ENCODE results near the gene CABP5. TPM values are rescaled to one million over a fixed set of nuclear protein-coding genes. Genes with fewer than 3 reads are reported as not detected.

Gene CABP5
- total RNA-seq: not detected in 2 replicates

DNA sequence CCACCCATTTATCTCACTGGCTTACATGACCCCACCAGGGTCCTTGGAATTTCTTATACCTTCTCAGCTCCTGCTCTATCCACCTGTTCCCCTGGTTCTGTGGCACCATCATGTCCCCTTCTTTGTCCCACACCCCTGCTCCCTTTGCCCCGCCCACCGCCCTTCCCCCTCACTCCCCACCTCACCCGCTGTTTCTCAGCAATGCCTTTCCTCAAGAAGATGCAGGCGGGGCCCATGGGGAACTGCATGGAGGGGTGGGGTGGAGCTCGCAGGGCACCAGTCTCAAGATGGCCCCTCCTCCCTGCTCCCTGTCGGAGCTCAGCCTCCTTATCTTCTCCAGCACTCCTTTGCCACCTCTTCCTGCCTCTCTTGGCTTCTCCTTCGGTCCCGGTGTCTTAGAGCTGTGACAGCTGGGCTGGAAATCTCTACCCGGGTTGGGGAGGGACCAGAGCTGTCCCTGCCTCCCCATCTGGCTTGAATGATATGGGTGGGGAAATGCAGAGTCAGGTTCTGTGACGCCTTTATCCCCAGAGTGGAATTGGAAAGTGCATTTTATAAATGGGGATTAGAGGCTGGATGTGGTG is at the start of gene CABP5:
CABP5 (minus strand) TSS at position 405 of the 584 bp plus-strand sequence; CDS start at position 248, 157 bp downstream.

DNA sequence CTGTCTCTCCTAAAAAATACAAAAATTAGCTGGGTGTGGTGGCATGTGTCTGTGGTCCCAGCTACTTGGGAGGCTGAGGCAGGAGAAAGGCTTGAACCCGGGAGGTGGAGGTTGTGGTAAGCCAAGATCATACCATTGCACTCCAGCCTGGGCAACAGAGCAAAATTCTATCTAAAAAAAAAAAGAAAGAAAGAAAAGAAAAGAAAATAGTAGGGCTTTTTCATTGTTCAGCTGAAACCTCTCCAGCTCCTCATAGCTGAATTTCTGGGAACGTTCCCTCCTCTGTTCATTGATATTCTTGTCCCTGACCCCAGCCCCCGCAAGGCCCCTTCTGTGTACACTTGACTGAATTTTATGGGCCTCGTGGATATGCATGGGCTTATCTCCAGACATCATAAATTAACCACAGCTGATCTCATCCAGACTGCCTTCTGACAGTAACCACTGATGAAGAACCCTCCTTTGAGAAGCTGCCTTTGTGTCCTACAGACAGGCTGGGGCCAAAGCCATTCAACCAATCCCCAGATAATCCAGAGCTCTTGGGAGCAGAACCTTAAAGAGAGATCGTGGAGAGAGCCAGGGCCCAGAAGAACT is 49.6 kb downstream of the CABP5 start, which contains the start of gene ELSPBP1:
ELSPBP1 (plus strand) TSS at position 424 of the 594 bp plus-strand sequence. CDS start 14,036 bp downstream, outside the sequence.

GRCh38 chr19:47992070-47992469 is 51.8 kb downstream of the CABP5 start, which contains the start of gene BSPH1:
Gene BSPH1, minus strand, starts transcription at chr19:47992170. Its CDS starts 89 bp downstream, at chr19:47992081.

Other genes with a start within 250 kb of the CABP5 start
- gene TPRX1, start 239.5 kb downstream of the CABP5 start, total RNA-seq: not detected in 2 replicates
- not detected in 2 replicates for gene CRX, start 222.1 kb downstream of the CABP5 start, total RNA-seq
- gene TPRX2, start 184.8 kb downstream of the CABP5 start, total RNA-seq: not detected in 2 replicates
- not detected in 2 replicates for gene SULT2A1, start 157.8 kb downstream of the CABP5 start, total RNA-seq
- gene BSPH1, start 51.9 kb downstream of the CABP5 start, total RNA-seq: not detected in 2 replicates
- not detected in 2 replicates for gene ELSPBP1, start 49.4 kb downstream of the CABP5 start, total RNA-seq
- gene PLA2G4C, start 66.7 kb upstream of the CABP5 start, total RNA-seq: 0.51 and 1.3 TPM in 2 replicates
- gene LIG1, start 126.3 kb upstream of the CABP5 start, total RNA-seq: 4.8 and 7.7 TPM in 2 replicates
- gene ZSWIM9, start 126.6 kb upstream of the CABP5 start, total RNA-seq: 0.82 and 1.5 TPM in 2 replicates
- 6.4 and 7.8 TPM in 2 replicates for gene CARD8, start 211.8 kb upstream of the CABP5 start, total RNA-seq
- gene ZNF114, start 226.0 kb upstream of the CABP5 start, total RNA-seq: 0.12 TPM in 1 of 2 replicates, not detected in the other

Data from pericardium fibroblast (primary cell).